ENCODE measurements around the gene CD101.

DNA sequence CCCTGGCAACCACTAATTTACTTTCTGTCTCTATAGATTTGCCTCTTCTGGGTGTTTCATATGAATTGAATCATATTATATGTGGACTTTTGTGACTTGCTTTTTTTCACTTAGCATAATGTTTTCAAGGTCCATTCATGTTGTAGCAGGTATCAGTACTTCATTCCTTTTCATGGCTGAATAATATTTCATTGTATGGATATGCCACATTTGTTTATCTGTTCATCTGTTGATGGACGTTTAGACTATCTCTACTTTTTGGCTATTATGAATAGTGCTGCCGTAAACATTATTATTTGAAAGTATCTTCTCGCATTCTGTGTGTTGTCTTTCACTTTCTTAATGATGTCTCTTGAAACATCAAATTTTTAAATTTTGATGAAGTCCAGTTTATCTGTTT lies 32.8 kb upstream of the CD101 start:
- TF ChIP-seq POLR2AphosphoS5 (IDR thresholded peaks at IDR 0.05; ENCODE audit: low read depth, low read length) (no peak), EP300 (IDR thresholded peaks at IDR 0.05; ENCODE audit: borderline replicate concordance in 1 of 2, low read depth in 2 of 2, low read length in 2 of 2) (no peak), SIN3A (conservative IDR thresholded peaks at IDR 0.05 in 1 of 2, IDR thresholded peaks at IDR 0.05 in 1 of 2; ENCODE audit: low read depth in 1 of 2, low read length in 2 of 2) (no peak), SRF (IDR thresholded peaks at IDR 0.05; ENCODE audit: low read depth, low read length) (no peak)
- TF ChIP-seq, protein P1, sequence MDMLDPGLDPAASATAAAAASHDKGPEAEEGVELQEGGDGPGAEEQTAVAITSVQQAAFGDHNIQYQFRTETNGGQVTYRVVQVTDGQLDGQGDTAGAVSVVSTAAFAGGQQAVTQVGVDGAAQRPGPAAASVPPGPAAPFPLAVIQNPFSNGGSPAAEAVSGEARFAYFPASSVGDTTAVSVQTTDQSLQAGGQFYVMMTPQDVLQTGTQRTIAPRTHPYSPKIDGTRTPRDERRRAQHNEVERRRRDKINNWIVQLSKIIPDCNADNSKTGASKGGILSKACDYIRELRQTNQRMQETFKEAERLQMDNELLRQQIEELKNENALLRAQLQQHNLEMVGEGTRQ (IDR thresholded peaks at IDR 0.05; ENCODE audit: low read length) = no peak
- TF ChIP-seq, protein P2, sequence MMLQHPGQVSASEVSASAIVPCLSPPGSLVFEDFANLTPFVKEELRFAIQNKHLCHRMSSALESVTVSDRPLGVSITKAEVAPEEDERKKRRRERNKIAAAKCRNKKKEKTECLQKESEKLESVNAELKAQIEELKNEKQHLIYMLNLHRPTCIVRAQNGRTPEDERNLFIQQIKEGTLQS (IDR thresholded peaks at IDR 0.05; ENCODE audit: insufficient read depth, low read depth, low read length) = no peak
- TF ChIP-seq, protein P3, sequence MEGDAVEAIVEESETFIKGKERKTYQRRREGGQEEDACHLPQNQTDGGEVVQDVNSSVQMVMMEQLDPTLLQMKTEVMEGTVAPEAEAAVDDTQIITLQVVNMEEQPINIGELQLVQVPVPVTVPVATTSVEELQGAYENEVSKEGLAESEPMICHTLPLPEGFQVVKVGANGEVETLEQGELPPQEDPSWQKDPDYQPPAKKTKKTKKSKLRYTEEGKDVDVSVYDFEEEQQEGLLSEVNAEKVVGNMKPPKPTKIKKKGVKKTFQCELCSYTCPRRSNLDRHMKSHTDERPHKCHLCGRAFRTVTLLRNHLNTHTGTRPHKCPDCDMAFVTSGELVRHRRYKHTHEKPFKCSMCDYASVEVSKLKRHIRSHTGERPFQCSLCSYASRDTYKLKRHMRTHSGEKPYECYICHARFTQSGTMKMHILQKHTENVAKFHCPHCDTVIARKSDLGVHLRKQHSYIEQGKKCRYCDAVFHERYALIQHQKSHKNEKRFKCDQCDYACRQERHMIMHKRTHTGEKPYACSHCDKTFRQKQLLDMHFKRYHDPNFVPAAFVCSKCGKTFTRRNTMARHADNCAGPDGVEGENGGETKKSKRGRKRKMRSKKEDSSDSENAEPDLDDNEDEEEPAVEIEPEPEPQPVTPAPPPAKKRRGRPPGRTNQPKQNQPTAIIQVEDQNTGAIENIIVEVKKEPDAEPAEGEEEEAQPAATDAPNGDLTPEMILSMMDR (IDR thresholded peaks at IDR 0.05; ENCODE audit: control extremely low read depth in 1 of 3, insufficient read depth in 1 of 3, low read depth in 1 of 3, low read length in 3 of 3) = no peak
